ENCODE measurements around the gene ATP8B4. TPM values are rescaled to one million over a fixed set of nuclear protein-coding genes. Genes with fewer than 3 reads are reported as not detected.
A peak's percentile ranks its signal among the peaks of the same experiment; 100 is the strongest.

The ATP8B4 gene
- total RNA-seq, 1 donor: 90.2 TPM

DNA sequence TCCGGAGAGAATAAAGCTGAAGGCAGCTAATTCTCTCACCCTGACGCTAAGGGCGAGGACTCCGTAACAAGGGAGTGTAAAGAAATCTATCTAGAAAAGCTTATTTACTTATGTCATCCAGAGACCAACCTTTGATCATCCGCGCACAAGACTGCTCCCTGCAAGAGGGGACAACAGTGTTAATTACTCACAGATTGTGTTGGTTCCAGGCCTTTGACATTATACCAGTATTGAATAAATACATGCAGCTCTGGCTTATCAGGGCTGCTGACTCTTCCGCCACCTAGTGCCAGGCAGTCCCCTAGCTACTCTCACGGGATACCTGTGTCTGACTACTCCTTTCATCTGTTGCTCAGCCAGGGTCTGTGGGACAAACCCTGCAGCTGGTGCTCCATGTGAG lies 286.5 kb downstream of the ATP8B4 start:
- TF ChIP-seq, protein P1, sequence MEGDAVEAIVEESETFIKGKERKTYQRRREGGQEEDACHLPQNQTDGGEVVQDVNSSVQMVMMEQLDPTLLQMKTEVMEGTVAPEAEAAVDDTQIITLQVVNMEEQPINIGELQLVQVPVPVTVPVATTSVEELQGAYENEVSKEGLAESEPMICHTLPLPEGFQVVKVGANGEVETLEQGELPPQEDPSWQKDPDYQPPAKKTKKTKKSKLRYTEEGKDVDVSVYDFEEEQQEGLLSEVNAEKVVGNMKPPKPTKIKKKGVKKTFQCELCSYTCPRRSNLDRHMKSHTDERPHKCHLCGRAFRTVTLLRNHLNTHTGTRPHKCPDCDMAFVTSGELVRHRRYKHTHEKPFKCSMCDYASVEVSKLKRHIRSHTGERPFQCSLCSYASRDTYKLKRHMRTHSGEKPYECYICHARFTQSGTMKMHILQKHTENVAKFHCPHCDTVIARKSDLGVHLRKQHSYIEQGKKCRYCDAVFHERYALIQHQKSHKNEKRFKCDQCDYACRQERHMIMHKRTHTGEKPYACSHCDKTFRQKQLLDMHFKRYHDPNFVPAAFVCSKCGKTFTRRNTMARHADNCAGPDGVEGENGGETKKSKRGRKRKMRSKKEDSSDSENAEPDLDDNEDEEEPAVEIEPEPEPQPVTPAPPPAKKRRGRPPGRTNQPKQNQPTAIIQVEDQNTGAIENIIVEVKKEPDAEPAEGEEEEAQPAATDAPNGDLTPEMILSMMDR (IDR thresholded peaks at IDR 0.05; ENCODE audit: insufficient read depth, low read depth, low read length): peak; percentile 19
- no peak overlapping the region for H3K4me3 ChIP-seq (ENCODE audit: low read depth, low read length)
- DNase-seq (ENCODE audit: low read depth): no peak

DNA sequence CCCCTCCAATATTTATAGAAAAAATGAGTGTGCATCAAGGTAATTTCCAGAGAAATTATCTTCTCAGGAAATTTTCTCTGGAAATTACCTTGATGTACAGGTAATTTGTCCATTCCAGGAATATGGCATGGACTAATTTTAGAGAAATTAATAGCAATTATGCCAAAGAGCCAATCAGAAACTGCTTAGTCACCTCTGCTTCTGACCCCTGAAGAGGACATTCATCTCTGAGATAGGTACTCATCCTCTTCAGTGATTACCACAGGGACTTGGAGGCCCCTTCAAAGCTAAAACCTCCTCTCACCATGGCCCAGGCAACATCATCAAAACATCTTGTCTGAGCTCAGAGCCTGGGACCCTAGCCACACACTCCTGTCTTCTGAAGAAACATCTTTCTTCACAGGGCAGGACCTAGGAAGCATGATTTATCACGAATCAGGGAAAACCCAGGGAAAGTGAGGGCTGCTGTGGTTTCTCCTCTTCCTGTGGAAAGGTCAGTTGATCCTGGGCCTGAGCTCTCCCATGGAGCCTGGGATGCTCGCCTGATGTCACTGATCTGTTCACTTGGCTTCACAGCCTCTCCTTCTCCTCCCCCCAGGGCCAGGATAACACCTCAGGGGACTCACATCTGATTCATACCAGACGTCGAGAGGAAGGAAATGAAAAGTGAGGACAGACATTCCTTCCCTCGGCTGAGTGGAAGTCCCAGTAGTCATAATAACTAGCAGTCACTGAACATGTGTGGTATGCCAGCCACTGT lies 287.6 kb downstream of the ATP8B4 start:
- peak; percentile 92 for DNase-seq (ENCODE audit: low read depth)
- TF ChIP-seq, protein P1 (IDR thresholded peaks at IDR 0.05; ENCODE audit: insufficient read depth, low read depth, low read length): no peak
- no peak overlapping the region for H3K4me3 ChIP-seq (ENCODE audit: low read depth, low read length)

DNA sequence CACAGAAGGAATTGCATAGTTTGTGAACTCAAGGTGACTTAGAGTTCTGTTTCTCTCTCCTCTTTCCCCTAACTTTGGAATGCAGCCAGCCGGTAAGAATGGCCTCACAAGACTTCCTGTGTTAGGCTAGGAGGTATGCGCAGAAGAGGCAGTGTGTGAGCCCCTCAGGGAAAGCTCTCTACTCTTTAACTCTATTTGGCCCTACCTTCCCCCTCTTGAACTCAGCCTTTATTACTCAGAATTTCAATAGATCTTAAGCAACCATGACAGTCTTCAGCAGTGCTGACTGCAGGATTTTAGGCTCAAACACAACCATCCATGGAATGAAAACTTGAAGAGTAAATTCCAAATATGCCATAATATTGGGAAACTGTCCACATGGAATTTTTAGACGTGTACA lies 288.6 kb downstream of the ATP8B4 start:
- peak; percentile 54 for DNase-seq (ENCODE audit: low read depth)
- TF ChIP-seq, protein P1 (IDR thresholded peaks at IDR 0.05; ENCODE audit: insufficient read depth, low read depth, low read length): no peak

DNA sequence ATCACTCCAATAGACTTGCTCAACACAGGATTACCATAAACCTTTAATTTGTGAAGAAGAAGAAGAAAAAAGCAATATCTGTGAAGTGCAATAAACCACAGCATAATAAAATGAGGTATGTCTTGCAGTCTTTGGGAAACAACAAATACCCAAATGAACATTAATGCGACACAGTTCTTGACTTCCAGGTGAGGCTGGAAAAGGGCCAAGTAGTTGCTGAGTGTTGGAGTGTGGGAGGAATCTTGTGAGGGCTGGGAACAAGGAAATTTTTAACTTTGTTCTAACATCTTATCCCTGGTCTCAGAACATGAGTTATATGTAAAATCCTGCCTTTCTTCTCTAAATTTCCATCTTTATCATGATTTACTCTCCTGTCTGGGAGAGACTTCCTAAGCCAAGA lies 291.7 kb downstream of the ATP8B4 start:
- no peak overlapping the region for H3K4me3 ChIP-seq (ENCODE audit: low read depth, low read length)
- DNase-seq (ENCODE audit: low read depth): peak; percentile 42
- TF ChIP-seq, protein P1 (IDR thresholded peaks at IDR 0.05; ENCODE audit: insufficient read depth, low read depth, low read length): no peak

More for the DNA sequence above, 288.6 kb downstream of the ATP8B4 start:
- no peak overlapping the region for H3K4me3 ChIP-seq (ENCODE audit: low read depth, low read length)

DNA sequence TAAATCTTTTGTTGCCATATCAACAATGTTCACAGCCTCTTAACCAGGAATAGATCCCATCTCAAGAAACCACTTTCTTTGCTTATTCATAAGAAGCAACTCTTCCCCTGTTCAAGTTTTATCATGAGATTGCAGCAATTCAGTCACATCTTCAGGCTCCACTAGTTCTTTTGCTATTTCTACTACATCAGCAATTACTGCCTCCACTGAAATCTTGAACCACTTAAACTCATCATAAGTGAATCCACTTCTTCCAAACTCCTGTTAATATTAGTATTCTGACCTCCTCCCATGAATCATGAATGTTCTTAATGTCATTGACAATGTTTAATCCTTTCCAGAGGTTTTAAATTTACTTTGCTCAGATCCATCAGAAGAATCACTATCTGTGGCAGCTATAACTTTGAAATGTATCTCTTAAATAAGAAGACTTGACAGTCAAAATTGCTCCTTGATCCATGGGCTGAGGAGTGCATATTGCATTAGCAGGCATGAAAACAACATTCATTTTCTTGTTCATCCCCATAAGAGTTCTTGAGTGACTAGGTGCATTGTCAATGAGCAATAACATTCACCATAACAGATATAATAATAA lies 292.3 kb downstream of the ATP8B4 start:
- TF ChIP-seq, protein P1 (IDR thresholded peaks at IDR 0.05; ENCODE audit: insufficient read depth, low read depth, low read length): no peak
- no peak overlapping the region for H3K4me3 ChIP-seq (ENCODE audit: low read depth, low read length)
- DNase-seq (ENCODE audit: low read depth): no peak

DNA sequence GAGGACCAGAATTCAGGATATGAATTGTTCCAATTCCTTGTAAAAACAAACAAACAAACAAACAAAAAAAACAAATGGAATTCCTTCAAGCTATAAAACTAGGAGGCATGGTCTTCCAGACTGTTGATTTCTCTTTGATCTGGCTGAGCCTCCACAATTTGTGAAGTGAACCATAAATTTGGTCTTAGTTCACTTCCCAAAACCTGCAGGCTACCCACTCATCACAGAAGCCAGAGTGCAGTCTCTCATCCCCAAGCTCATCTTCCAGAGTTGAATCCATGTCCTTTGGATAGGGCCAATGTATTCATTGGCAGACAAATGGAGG lies 294.3 kb downstream of the ATP8B4 start:
- H3K4me3 ChIP-seq (ENCODE audit: low read depth, low read length): no peak overlapping the region
- TF ChIP-seq, protein P1 (IDR thresholded peaks at IDR 0.05; ENCODE audit: insufficient read depth, low read depth, low read length): no peak
- no peak for DNase-seq (ENCODE audit: low read depth)
